Calu3 (cell line): ENCODE measurements around the gene LPGAT1. TPM values are rescaled to one million over a fixed set of nuclear protein-coding genes. Genes with fewer than 3 reads are reported as not detected.

Experiments
- BruUV-seq: library from RNA; stranded (reverse); fragments of 400-500 nt; replicated peaks from 2 replicates; lab custom pipeline; 2021; lab: Mats Ljungman, UMichigan
- CTCF ChIA-PET: fragments of 300-600 bp; sonication (Branson Sonifier 250); formaldehyde crosslinking; loops from one replicate; lab custom pipeline; 2022; ENCODE audit warnings: antibody characterized with exemption; lab: Charles Lee
- DNase-seq: peaks from one replicate; pipeline ENCODE4 v3.0.0; 2022
- H3K27ac Mint-ChIP-seq: one replicate; pipeline ENCODE4 v1.8.0; 2022; ENCODE audit warnings: mixed read lengths; ENCODE audit not compliant: unreplicated experiment
- H3K27me3 Mint-ChIP-seq: one replicate; pipeline ENCODE4 v1.8.0; 2022; ENCODE audit warnings: mixed read lengths; ENCODE audit not compliant: unreplicated experiment
- H3K36me3 Mint-ChIP-seq: one replicate; pipeline ENCODE4 v1.8.0; 2022; ENCODE audit warnings: mild to moderate bottlenecking, moderate library complexity, mixed read lengths; ENCODE audit not compliant: insufficient read depth, unreplicated experiment
- H3K4me1 Mint-ChIP-seq: one replicate; pipeline ENCODE4 v1.8.0; 2022; ENCODE audit warnings: mild to moderate bottlenecking, low read depth, mixed read lengths; ENCODE audit not compliant: unreplicated experiment
- H3K4me3 Mint-ChIP-seq: one replicate; pipeline ENCODE4 v1.8.0; 2022; ENCODE audit warnings: mild to moderate bottlenecking, low read depth, moderate library complexity, mixed read lengths; ENCODE audit not compliant: unreplicated experiment
- H3K9me3 Mint-ChIP-seq: one replicate; pipeline ENCODE4 v1.8.0; 2022; ENCODE audit warnings: low read depth, mixed read lengths; ENCODE audit not compliant: unreplicated experiment
- CTCF ChIP-seq: fragments of 200-600 bp; IDR thresholded peaks from one replicate; pipeline ENCODE4 v1.8.0; 2022; ENCODE audit warnings: antibody characterized with exemption; ENCODE audit not compliant: unreplicated experiment
- intact Hi-C: fragments of 100-400 bp; cut with micrococcal nuclease; formaldehyde crosslinking; loops from one replicate; pipeline ENCODE4 v1.10.0; 2022; ENCODE audit not compliant: unreplicated experiment
- total RNA-seq: library from RNA; stranded (reverse); gene quantifications from 2 replicates; pipeline ENCODE4 v1.2.3, GENCODE V29; 2022

The LPGAT1 gene
- total RNA-seq, 1 experiment from 2014 or later, result 67.7 TPM

- intact Hi-C loops, result loop anchor here (2.0 kb wide), 1 partner anchor 131 kb away; no protein-coding TSS in a partner anchor
- Mint-ChIP-seq H3K27ac (peak overlapping the region; percentile 41), H3K27me3 (no peaks in the 10 kb centered on the region), H3K36me3 (peaks cover 29% of the 10 kb centered on the region), H3K9me3 (no peaks in the 10 kb centered on the region), H3K4me1 (peaks cover 17% of the 10 kb centered on the region), H3K4me3 (peak overlapping the region; percentile 79)
- TF ChIP-seq CTCF, result no peak
- no TSS peak for BruUV-seq
- CTCF ChIA-PET, result interaction anchor here (0.6 kb wide), 1 partner anchor 140 kb away, joined by 3 read pairs; no protein-coding TSS in a partner anchor
- no peak for DNase-seq
Observed at GRCh38 chr1:211830055-211830327, 572 bp downstream of the LPGAT1 start.

- Mint-ChIP-seq H3K4me3 (peak overlapping the region; percentile 79), H3K36me3 (peaks cover 29% of the 10 kb centered on the region), H3K9me3 (no peaks in the 10 kb centered on the region), H3K4me1 (peaks cover 17% of the 10 kb centered on the region), H3K27me3 (no peaks in the 10 kb centered on the region), H3K27ac (peak overlapping the region; percentile 41)
- CTCF ChIA-PET, result interaction anchor here (0.6 to 1.9 kb wide), 6 partner anchors 116 to 1279 kb away, joined by 3 to 6 read pairs (median 3); partner anchors contain the start of genes DTL and INTS7
- BruUV-seq, result no TSS peak
- peak; percentile 8 for DNase-seq
- no peak for TF ChIP-seq CTCF
- intact Hi-C loops, result loop anchor here (2.0 to 5.0 kb wide), 3 partner anchors 115 to 147 kb away; no protein-coding TSS in a partner anchor
Observed at GRCh38 chr1:211829343-211830054, 1.1 kb downstream of the LPGAT1 start.

DNA sequence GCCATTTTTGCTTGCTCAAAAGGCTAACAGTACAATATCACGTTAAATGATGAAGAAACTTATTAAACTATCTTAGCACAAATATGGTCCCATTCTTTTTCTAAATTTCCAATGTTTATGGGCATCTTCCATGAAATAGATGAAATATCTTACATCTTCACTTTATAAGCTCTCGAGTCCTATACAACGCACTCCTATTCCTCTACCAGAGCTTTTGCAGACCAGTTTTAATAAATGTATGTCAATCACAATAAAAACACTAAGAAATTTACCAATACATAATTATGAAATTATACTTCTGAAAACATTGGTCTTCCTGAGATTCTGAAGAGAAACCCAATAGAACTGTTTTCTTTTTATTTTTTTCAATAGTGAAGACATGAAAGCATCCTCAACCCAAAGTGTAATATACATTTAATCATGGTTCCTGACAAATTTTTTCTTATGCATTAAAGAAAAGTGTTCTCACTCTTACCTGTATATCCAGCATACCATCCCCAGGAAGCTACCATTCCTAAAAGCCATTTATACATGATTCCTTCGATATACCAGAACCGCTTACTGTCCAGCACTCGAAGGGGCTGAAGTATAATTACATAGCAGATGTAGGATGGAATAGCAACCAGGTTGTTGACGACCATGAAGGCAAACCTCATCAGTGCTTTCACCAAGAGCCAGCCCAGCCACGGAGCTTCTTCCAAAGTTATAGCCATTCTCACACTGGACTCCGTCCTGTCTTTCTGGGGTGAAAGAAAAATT, 1.8 kb downstream of the LPGAT1 start:
- H3K4me3 Mint-ChIP-seq, result peak overlapping the region; percentile 79
- CTCF ChIA-PET, result interaction anchor here (0.7 to 1.9 kb wide), 5 partner anchors 116 to 1280 kb away, joined by 3 to 6 read pairs (median 3); partner anchors contain the start of genes DTL and INTS7
- intact Hi-C loops, result loop anchor here (2.0 to 5.0 kb wide), 2 partner anchors 116 to 146 kb away; no protein-coding TSS in a partner anchor
- H3K27ac Mint-ChIP-seq, result peak overlapping the region; percentile 41
- H3K4me1 Mint-ChIP-seq, result peaks cover 17% of the 10 kb centered on the region
- TF ChIP-seq CTCF, result no peak
- BruUV-seq, result TSS peak; percentile 28
- peaks cover 29% of the 10 kb centered on the region for H3K36me3 Mint-ChIP-seq
- no peak for DNase-seq
- H3K9me3 Mint-ChIP-seq, result no peaks in the 10 kb centered on the region
- no peaks in the 10 kb centered on the region for H3K27me3 Mint-ChIP-seq

DNA sequence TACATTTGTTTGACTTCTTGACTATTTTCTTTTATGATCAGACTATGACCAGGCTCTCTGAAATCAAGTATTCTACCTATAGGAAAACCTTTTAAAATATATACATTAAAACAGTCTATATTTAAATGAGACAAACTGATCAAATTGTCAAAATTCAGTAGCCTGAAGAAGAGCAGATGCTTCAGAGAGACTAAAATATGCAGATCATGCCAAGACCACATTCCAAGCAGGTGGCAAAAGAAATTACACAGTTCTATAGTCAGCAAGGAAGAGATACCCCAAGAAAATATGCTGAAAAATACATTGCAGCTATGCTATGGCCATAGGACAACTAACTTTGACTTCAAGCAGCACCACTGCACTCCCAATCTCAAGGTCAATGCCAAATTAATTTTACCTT, 3.5 kb downstream of the LPGAT1 start:
- H3K4me3 Mint-ChIP-seq, result no peak overlapping the region
- CTCF ChIA-PET, result no interaction called here
- H3K27me3 Mint-ChIP-seq, result no peaks in the 10 kb centered on the region
- H3K4me1 Mint-ChIP-seq, result peaks cover 17% of the 10 kb centered on the region
- intact Hi-C loops, result loop anchor here (5.0 kb wide), 1 partner anchor 145 kb away; no protein-coding TSS in a partner anchor
- TF ChIP-seq CTCF, result no peak
- peaks cover 29% of the 10 kb centered on the region for H3K36me3 Mint-ChIP-seq
- H3K27ac Mint-ChIP-seq, result no peak overlapping the region
- DNase-seq, result no peak
- H3K9me3 Mint-ChIP-seq, result no peaks in the 10 kb centered on the region
- no TSS peak for BruUV-seq
